Kidney (tissue), 14 donors: ENCODE measurements around the gene GPX1. TPM values are rescaled to one million over a fixed set of nuclear protein-coding genes. Genes with fewer than 3 reads are reported as not detected.

Experiments used
- DNase-seq, 5 donors: peaks; one replicate each; pipeline ENCODE4 v3.0.0-alpha.2; 2013 to 2020
- FAIRE-seq: peaks from 2 replicates; lab custom pipeline; 2012; peaks lifted over from hg19 to GRCh38; lab: Jason Lieb, UNC
- H3K27ac ChIP-seq, 2 donors: one replicate each; pipeline ENCODE4 v1.7.0; 2013; ENCODE audit warnings: low read depth in 2 of 2, low read length in 2 of 2, inconsistent platforms in 1 of 2
- H3K27me3 ChIP-seq: one replicate; pipeline ENCODE4 v1.7.1; 2013; ENCODE audit warnings: low read length, inconsistent platforms; ENCODE audit not compliant: control insufficient read depth, insufficient read depth
- H3K36me3 ChIP-seq, 3 donors: one replicate each; pipeline versions ENCODE4 v1.7.0 to v1.7.1; 2013; ENCODE audit warnings: low read length in 3 of 3, control low read depth in 1 of 3, inconsistent platforms in 1 of 3; ENCODE audit not compliant: insufficient read depth in 3 of 3, control insufficient read depth in 2 of 3
- H3K4me1 ChIP-seq, 3 donors: one replicate each; pipeline versions ENCODE4 v1.7.0 to v1.7.1; 2013; ENCODE audit warnings: low read length in 3 of 3, inconsistent platforms in 1 of 3, low read depth in 1 of 3; ENCODE audit not compliant: control insufficient read depth in 2 of 3, insufficient read depth in 2 of 3
- H3K4me3 ChIP-seq, 3 donors: one replicate each; pipeline versions ENCODE4 v1.7.0 to v1.8.1; 2013; ENCODE audit warnings: low read length in 3 of 3, control low read depth in 1 of 3, inconsistent platforms in 1 of 3
- H3K9ac ChIP-seq, 3 donors: one replicate each; pipeline versions ENCODE4 v1.7.0 to v1.7.1; 2013; ENCODE audit warnings: low read length in 3 of 3, control low read depth in 1 of 3, inconsistent platforms in 1 of 3
- H3K9me3 ChIP-seq, 3 donors: one replicate each; pipeline versions ENCODE4 v1.7.0 to v1.7.1; 2013; ENCODE audit warnings: low read length in 3 of 3, control low read depth in 1 of 3, inconsistent platforms in 1 of 3; ENCODE audit not compliant: control insufficient read depth in 2 of 3, insufficient read depth in 1 of 3
- CTCF ChIP-seq: IDR thresholded peaks from 3 replicates; pipeline ENCODE4 v1.5.1; 2012; ENCODE audit warnings: mild to moderate bottlenecking, moderate library complexity, borderline replicate concordance; ENCODE audit not compliant: insufficient read depth; ENCODE audit errors: extremely low read depth
- intact Hi-C: fragments of 100-400 bp; cut with DNase I; formaldehyde crosslinking; loops from one replicate; pipeline ENCODE4 v1.11.1; 2022
- polyA plus RNA-seq: library from polyadenylated mRNA; stranded (reverse); fragments of 350-450 nt; fragmentation: Illumina TruSeq; extraction: RNeasy Lipid Tissue Mini Kit (QIAGEN cat#74804); gene quantifications from one replicate; pipeline ENCODE4 v1.2.3, GENCODE V29; 2014; ENCODE audit warnings: low read depth, low replicate concordance; ENCODE audit not compliant: insufficient read depth
- total RNA-seq: library from RNA; stranded (reverse); fragmentation: NEBNext Ultra II Directional; extraction: Animal tissue kit (Norgen Biotek cat#: 25700); gene quantifications from one replicate; pipeline ENCODE4 v1.2.1, GENCODE V29; 2021
- donor health status: control.
- donor health status: control.
- donor health status: control.
- donor health status: control.
- donor health status: control.
- donor health status: DM: yes; HTN: yes; CAD: no.
- donor health status: Normal renal cell carcinoma (clear cell type).

Gene GPX1
- total and polyA plus RNA-seq, 2 donors from 2014 or later: 375 to 454 TPM

DNA sequence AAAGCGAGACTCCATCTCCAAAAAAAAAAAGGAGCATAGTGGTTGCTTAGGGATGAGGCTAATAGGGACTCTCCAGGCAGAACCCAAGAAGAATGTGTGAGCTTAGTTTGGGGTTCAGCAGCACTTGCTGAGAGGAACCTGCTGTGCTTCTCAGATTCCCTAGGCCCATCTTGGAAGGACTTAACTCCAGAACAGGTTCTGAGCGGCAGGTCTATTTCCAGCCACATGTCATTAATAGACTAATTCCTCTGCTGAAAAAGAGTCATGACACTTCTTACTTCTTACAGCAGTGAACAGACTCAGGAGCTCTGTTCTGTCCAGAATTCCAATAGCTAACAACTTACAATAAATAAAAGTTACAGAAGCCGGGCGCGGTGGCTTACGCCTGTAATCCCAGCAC is 31.1 kb upstream of the GPX1 start:
- no peak overlapping the region for H3K4me3 ChIP-seq
- peaks cover 0 to 4% (median 2%) of the 10 kb centered on the region in 3 donors for H3K4me1 ChIP-seq
- intact Hi-C loops: no loop called here
- H3K27me3 ChIP-seq: no peaks in the 10 kb centered on the region
- no peak for TF ChIP-seq CTCF
- no peaks in the 10 kb centered on the region for H3K36me3 ChIP-seq
- FAIRE-seq: no peak
- DNase-seq: no peak
- H3K9ac ChIP-seq: no peak overlapping the region
- no peaks in the 10 kb centered on the region for H3K9me3 ChIP-seq
- H3K27ac ChIP-seq: no peak overlapping the region

DNA sequence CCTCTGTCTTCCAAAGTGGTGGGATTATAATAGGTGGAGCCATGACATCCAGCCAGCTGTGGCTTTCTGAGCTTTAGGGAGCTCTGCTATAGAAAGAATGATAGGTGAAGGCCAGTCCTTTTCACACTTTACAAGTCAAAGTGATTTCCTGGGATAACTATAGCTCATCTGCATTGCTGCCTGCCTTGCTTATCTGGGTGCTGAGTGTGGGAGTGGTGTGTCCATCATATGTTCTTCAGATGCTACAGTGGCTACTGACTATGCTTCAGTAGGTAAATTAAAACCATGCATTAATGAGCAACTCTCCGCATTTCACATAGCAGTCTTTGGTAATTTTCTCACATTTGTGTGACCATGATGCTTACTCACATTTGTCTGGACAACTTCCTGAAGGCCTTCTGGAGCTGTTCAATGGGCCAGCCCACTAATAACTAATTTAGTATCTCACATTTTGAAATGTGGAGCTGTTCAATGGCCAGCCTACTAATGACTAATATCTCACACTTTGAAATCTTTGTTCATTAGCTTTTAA is 30.2 kb upstream of the GPX1 start:
- Histone ChIP-seq H3K36me3 (no peaks in the 10 kb centered on the region), H3K9me3 (no peaks in the 10 kb centered on the region), H3K4me3 (no peak overlapping the region), H3K27me3 (no peaks in the 10 kb centered on the region), H3K9ac (no peak overlapping the region), H3K27ac (no peak overlapping the region), H3K4me1 (peaks cover 0 to 4% (median 2%) of the 10 kb centered on the region in 3 donors)
- intact Hi-C loops: no loop called here
- no peak for TF ChIP-seq CTCF
- no peak for FAIRE-seq
- no peak for DNase-seq

GRCh38 chr3:49387721-49388120 is 29.6 kb upstream of the GPX1 start:
- Histone ChIP-seq H3K4me1 (peaks cover 0 to 4% (median 2%) of the 10 kb centered on the region in 3 donors), H3K4me3 (no peak overlapping the region), H3K36me3 (no peaks in the 10 kb centered on the region), H3K27me3 (no peaks in the 10 kb centered on the region), H3K9me3 (no peaks in the 10 kb centered on the region), H3K9ac (no peak overlapping the region), H3K27ac (no peak overlapping the region)
- no peak for FAIRE-seq
- no peak for TF ChIP-seq CTCF
- intact Hi-C loops: no loop called here
- no peak for DNase-seq

- DNase-seq (no peak), FAIRE-seq (no peak)
- H3K27me3 ChIP-seq: no peaks in the 10 kb centered on the region
- no peaks in the 10 kb centered on the region for H3K9me3 ChIP-seq
- intact Hi-C loops: no loop called here
- H3K4me1 ChIP-seq: peaks cover 0 to 4% (median 2%) of the 10 kb centered on the region in 3 donors
- no peak overlapping the region for H3K27ac ChIP-seq
- no peak overlapping the region for H3K9ac ChIP-seq
- H3K36me3 ChIP-seq: no peaks in the 10 kb centered on the region
- H3K4me3 ChIP-seq: no peak overlapping the region
- TF ChIP-seq CTCF: no peak
Measured at GRCh38 chr3:49386056-49386756, 28.1 kb upstream of the GPX1 start.
